ENCODE results near the gene C15orf39.
A peak's percentile ranks its signal among the peaks of the same experiment; 100 is the strongest.

Gene C15orf39
- long read RNA-seq, full-length matches to known transcripts, result 21 of 55 reads
- long read RNA-seq, partial matches to known transcripts, result 30 of 55 reads
- long read RNA-seq, other reads (novel, unspliced or antisense), result 4 of 55 reads

- DNase-seq (ENCODE audit: low read depth in 1 of 2, low spot score in 1 of 2), result peak; percentile 67 to 89
- Histone ChIP-seq H3K27me3 (ENCODE audit: insufficient read depth, poor library complexity, severe bottlenecking) (no peaks in the 10 kb centered on the region), H3K4me3 (replicated peaks; ENCODE audit: insufficient read depth, low read length) (peak within 1 kb of the TSS; percentile 70), H3K27ac (replicated peaks) (peak within 1 kb of the TSS; percentile 98)
- TF ChIP-seq REST (IDR thresholded peaks at IDR 0.05; ENCODE audit: insufficient replicate concordance, low read depth), result peak; percentile 74
- peak; percentile 96 for TF ChIP-seq POLR2AphosphoS5 (IDR thresholded peaks at IDR 0.05; ENCODE audit: low read depth)
- TF ChIP-seq CTCF (IDR thresholded peaks at IDR 0.05; ENCODE audit: insufficient read depth, low read length), result peak; percentile 31
- no peak for TF ChIP-seq SPI1 (IDR thresholded peaks at IDR 0.05; ENCODE audit: borderline replicate concordance, low read depth)
- no peak for TF ChIP-seq GABPA (IDR thresholded peaks at IDR 0.05; ENCODE audit: low read depth)
These were observed at the start of gene C15orf39 for GRCh38 chr15:75201616-75202250. C15orf39 (plus strand) TSS chr15:75201882; CDS start chr15:75206049, 4,167 bp downstream.

- peak overlapping the region; percentile 86 for H3K27ac ChIP-seq (replicated peaks)
- TF ChIP-seq SPI1 (IDR thresholded peaks at IDR 0.05; ENCODE audit: borderline replicate concordance, low read depth) (no peak), REST (IDR thresholded peaks at IDR 0.05; ENCODE audit: insufficient replicate concordance, low read depth) (no peak), GABPA (IDR thresholded peaks at IDR 0.05; ENCODE audit: low read depth) (no peak), POLR2AphosphoS5 (IDR thresholded peaks at IDR 0.05; ENCODE audit: low read depth) (no peak)
- no peak for DNase-seq (ENCODE audit: low read depth in 1 of 2, low spot score in 1 of 2)
- no peaks in the 10 kb centered on the region for H3K27me3 ChIP-seq (ENCODE audit: insufficient read depth, poor library complexity, severe bottlenecking)
- no peak overlapping the region for H3K4me3 ChIP-seq (replicated peaks; ENCODE audit: insufficient read depth, low read length)
These were observed 49.2 kb upstream of the C15orf39 start for GRCh38 chr15:75152382-75153079.

- peak overlapping the region; percentile 86 for H3K27ac ChIP-seq (replicated peaks)
- no peaks in the 10 kb centered on the region for H3K27me3 ChIP-seq (ENCODE audit: insufficient read depth, poor library complexity, severe bottlenecking)
- DNase-seq (ENCODE audit: low read depth in 1 of 2, low spot score in 1 of 2), result peak; percentile 85 to 95
- TF ChIP-seq SPI1 (IDR thresholded peaks at IDR 0.05; ENCODE audit: borderline replicate concordance, low read depth) (no peak), GABPA (IDR thresholded peaks at IDR 0.05; ENCODE audit: low read depth) (no peak), POLR2AphosphoS5 (IDR thresholded peaks at IDR 0.05; ENCODE audit: low read depth) (no peak), CTCF (IDR thresholded peaks at IDR 0.05; ENCODE audit: insufficient read depth, low read length) (no peak), REST (IDR thresholded peaks at IDR 0.05; ENCODE audit: insufficient replicate concordance, low read depth) (no peak)
- no peak overlapping the region for H3K4me3 ChIP-seq (replicated peaks; ENCODE audit: insufficient read depth, low read length)
These were observed 48.6 kb upstream of the C15orf39 start for GRCh38 chr15:75153087-75153486.

All from HL-60 (cell line).